Neural cell (in vitro differentiated cells): ENCODE data around the gene HECTD1. TPM values are rescaled to one million over a fixed set of nuclear protein-coding genes. Genes with fewer than 3 reads are reported as not detected.
"Not testable (repeated sequence)": the region's sequence is repeated elsewhere in the genome, so short reads cannot be mapped to it uniquely, and the experiment has no call there.

Experiments
- H2AFZ ChIP-seq: fragments of 200-600, 300-800 bp; sonication (generic), shearing (Covaris generic); 2 replicates; pipeline ENCODE4 v1.6.0; 2014; ENCODE audit warnings: low read depth, mild to moderate bottlenecking, antibody characterized with exemption, low read length, moderate library complexity
- H3F3A ChIP-seq: fragments of 200-600 bp; shearing (Covaris generic); 2 replicates; pipeline ENCODE4 v1.6.1; 2016; ENCODE audit warnings: mild to moderate bottlenecking, moderate library complexity, mixed read lengths, antibody characterized with exemption, low read length; ENCODE audit not compliant: insufficient read depth, poor library complexity, severe bottlenecking
- H3K27ac ChIP-seq: fragments of 200-600, 300-800 bp; sonication (generic), shearing (Covaris generic); 2 replicates; pipeline ENCODE4 v1.5.1; 2014; ENCODE audit warnings: mild to moderate bottlenecking, low read length, moderate library complexity
- H3K27me3 ChIP-seq: fragments of 300-800, 200-600 bp; sonication (generic), shearing (Covaris generic); 2 replicates; pipeline ENCODE4 v1.6.0; 2014; ENCODE audit warnings: mild to moderate bottlenecking, low read depth, low read length, moderate library complexity; ENCODE audit not compliant: insufficient read depth
- H3K36me3 ChIP-seq: fragments of 300-800, 200-600 bp; sonication (generic), shearing (Covaris generic); 2 replicates; pipeline ENCODE4 v1.5.1; 2014; ENCODE audit warnings: mild to moderate bottlenecking, antibody characterized with exemption, low read length, moderate library complexity; ENCODE audit not compliant: insufficient read depth
- H3K4me2 ChIP-seq: fragments of 300-800, 200-600 bp; sonication (generic), shearing (Covaris generic); 2 replicates; pipeline ENCODE4 v1.6.0; 2014; ENCODE audit warnings: mild to moderate bottlenecking, low read length
- H3K4me3 ChIP-seq: fragments of 300-800, 200-600 bp; sonication (generic), shearing (Covaris generic); 2 replicates; pipeline ENCODE4 v1.5.1; 2014; ENCODE audit warnings: mild to moderate bottlenecking, low read length, moderate library complexity
- H3K79me2 ChIP-seq: fragments of 200-600 bp; shearing (Covaris generic); replicated peaks from 2 replicates; pipeline ENCODE4 v1.6.0; 2014; ENCODE audit warnings: mild to moderate bottlenecking, low read length, moderate library complexity; ENCODE audit not compliant: insufficient read depth
- H3K9ac ChIP-seq: fragments of 300-800, 200-600 bp; sonication (generic), shearing (Covaris generic); 2 replicates; pipeline ENCODE4 v1.6.1; 2016; ENCODE audit warnings: mild to moderate bottlenecking, low read length, mixed read lengths
- H3K9me2 ChIP-seq: fragments of 200-600 bp; shearing (Covaris generic); 2 replicates; pipeline ENCODE4 v1.6.1; 2016; ENCODE audit warnings: mild to moderate bottlenecking, low read length, mixed read lengths; ENCODE audit not compliant: insufficient read depth
- H3K9me3 ChIP-seq: fragments of 200-600, 300-800 bp; sonication (generic), shearing (Covaris generic); 2 replicates; pipeline ENCODE4 v1.6.1; 2016; ENCODE audit warnings: mild to moderate bottlenecking, mixed run types, low read length, moderate library complexity, mixed read lengths
- H4K20me1 ChIP-seq: fragments of 200-600 bp; shearing (Covaris generic); 2 replicates; pipeline ENCODE4 v1.6.1; 2016; ENCODE audit warnings: mild to moderate bottlenecking, mixed run types; ENCODE audit not compliant: insufficient read depth
- CTCF ChIP-seq: fragments of 450-650 bp; IDR thresholded peaks from 2 replicates; pipeline ENCODE4 v1.5.1; 2014; ENCODE audit warnings: antibody characterized with exemption, mild to moderate bottlenecking, moderate library complexity; ENCODE audit not compliant: poor library complexity, severe bottlenecking
- EP300 ChIP-seq: fragments of 450-650 bp; conservative IDR thresholded peaks from 2 replicates; pipeline ENCODE4 v1.6.1; 2014; ENCODE audit warnings: antibody characterized with exemption, mild to moderate bottlenecking, moderate library complexity; ENCODE audit not compliant: poor library complexity, severe bottlenecking
- EZH2 ChIP-seq: fragments of 200-600, 300-800 bp; shearing (Covaris generic), sonication (generic); IDR thresholded peaks from 2 replicates; pipeline ENCODE4 v1.6.1; 2014; ENCODE audit warnings: antibody characterized with exemption, low read length, borderline replicate concordance, mild to moderate bottlenecking; ENCODE audit not compliant: insufficient read depth, poor library complexity, severe bottlenecking
- MXI1 ChIP-seq: fragments of 450-650 bp; conservative IDR thresholded peaks from 2 replicates; pipeline ENCODE4 v1.6.1; 2014; ENCODE audit warnings: antibody characterized with exemption, mild to moderate bottlenecking; ENCODE audit not compliant: poor library complexity, severe bottlenecking
- POLR2AphosphoS5 ChIP-seq: IDR thresholded peaks from 2 replicates; pipeline ENCODE4 v1.6.1; 2012
- RAD21 ChIP-seq: fragments of 450-650 bp; conservative IDR thresholded peaks from 2 replicates; pipeline ENCODE4 v1.6.1; 2014; ENCODE audit warnings: antibody characterized with exemption, mild to moderate bottlenecking, moderate library complexity
- REST ChIP-seq: IDR thresholded peaks from 2 replicates; pipeline ENCODE4 v1.6.1; 2012; ENCODE audit warnings: borderline replicate concordance
- SMC3 ChIP-seq: fragments of 450-650 bp; conservative IDR thresholded peaks from 2 replicates; pipeline ENCODE4 v1.6.1; 2014; ENCODE audit warnings: antibody characterized with exemption, mild to moderate bottlenecking, moderate library complexity; ENCODE audit not compliant: poor library complexity
- TAF1 ChIP-seq: IDR thresholded peaks from 2 replicates; pipeline ENCODE4 v1.6.1; 2012; ENCODE audit warnings: low read depth
- polyA plus RNA-seq: library from polyadenylated mRNA; depleted of rRNA; stranded (reverse); fragments of >200 nt; gene quantifications from 2 replicates; pipeline ENCODE4 v1.2.3, GENCODE V29; 2014

Gene HECTD1
- polyA plus RNA-seq, 1 donor from 2014 or later: 144 TPM

- no peak overlapping the region for H3K9ac ChIP-seq
- H3K9me2 ChIP-seq: no peaks in the 10 kb centered on the region
- H2AFZ ChIP-seq: no peak overlapping the region
- no peaks in the 10 kb centered on the region for H3K27me3 ChIP-seq
- H4K20me1 ChIP-seq: no peaks in the 10 kb centered on the region
- no peaks in the 10 kb centered on the region for H3F3A ChIP-seq
- H3K4me2 ChIP-seq: no peak overlapping the region
- TF ChIP-seq CTCF (no peak), SMC3 (no peak), POLR2AphosphoS5 (no peak), MXI1 (no peak), TAF1 (no peak), EP300 (no peak), RAD21 (no peak), EZH2 (no peak), REST (no peak)
- no peaks in the 10 kb centered on the region for H3K79me2 ChIP-seq
- no peaks in the 10 kb centered on the region for H3K9me3 ChIP-seq
- no peak overlapping the region for H3K27ac ChIP-seq
- no peak overlapping the region for H3K4me3 ChIP-seq
- no peaks in the 10 kb centered on the region for H3K36me3 ChIP-seq
These were observed 150.6 kb downstream of the HECTD1 start for GRCh38 chr14:31057035-31057434.

GRCh38 chr14:31052905-31053586 is 154.5 kb downstream of the HECTD1 start:
- H3K4me2 ChIP-seq, H3K9ac ChIP-seq, H3K27ac ChIP-seq, H3K79me2 ChIP-seq, H3F3A ChIP-seq, H3K27me3 ChIP-seq, H2AFZ ChIP-seq, H4K20me1 ChIP-seq, H3K36me3 ChIP-seq, H3K4me3 ChIP-seq, H3K9me3 ChIP-seq, H3K9me2 ChIP-seq: not testable (repeated sequence)

GRCh38 chr14:31051511-31051910 is 156.1 kb downstream of the HECTD1 start:
- no peak overlapping the region for H3K4me3 ChIP-seq
- no peaks in the 10 kb centered on the region for H3K9me3 ChIP-seq
- TF ChIP-seq MXI1 (no peak), POLR2AphosphoS5 (no peak), RAD21 (no peak)
- no peaks in the 10 kb centered on the region for H3K9me2 ChIP-seq
- H3K36me3 ChIP-seq: no peaks in the 10 kb centered on the region
- no peak overlapping the region for H2AFZ ChIP-seq
- no peaks in the 10 kb centered on the region for H4K20me1 ChIP-seq
- H3K9ac ChIP-seq: no peak overlapping the region
- H3K79me2 ChIP-seq: no peaks in the 10 kb centered on the region
- H3K27me3 ChIP-seq: no peaks in the 10 kb centered on the region
- no peak overlapping the region for H3K4me2 ChIP-seq
- no peak overlapping the region for H3K27ac ChIP-seq
- no peaks in the 10 kb centered on the region for H3F3A ChIP-seq
